ENCODE data around the gene ATXN2.
"Not testable (repeated sequence)": the region's sequence is repeated elsewhere in the genome, so short reads cannot be mapped to it uniquely, and the experiment has no call there.

ATXN2 gene

GRCh38 chr12:111404362-111405148, 194.6 kb downstream of the ATXN2 start:
- TF ChIP-seq CTCF (IDR thresholded peaks at IDR 0.05; ENCODE audit: low read depth, low read length, missing control alignments) = no peak
- DNase-seq (ENCODE audit: extremely low read depth, low read depth) = no peak
- H3K4me3 ChIP-seq (replicated peaks; ENCODE audit: low read depth, low read length) = peak overlapping the region; percentile 98

GRCh38 chr12:111402490-111402824, 196.7 kb downstream of the ATXN2 start:
- not testable (repeated sequence) for DNase-seq (ENCODE audit: extremely low read depth, low read depth); H3K4me3 ChIP-seq (replicated peaks; ENCODE audit: low read depth, low read length)
